ACC112 (cell line): ENCODE results near the gene MYO9B.
"Not testable (repeated sequence)": the region's sequence is repeated elsewhere in the genome, so short reads cannot be mapped to it uniquely, and the experiment has no call there.

Source experiments
- H2AFZ ChIP-seq: fragments of 200-600 bp; sonication (generic); one replicate; pipeline ENCODE4 v1.6.0; 2017; ENCODE audit warnings: antibody characterized with exemption, low read length; ENCODE audit not compliant: unreplicated experiment
- H3K27ac ChIP-seq: fragments of 200-600 bp; sonication (generic); 2 replicates; pipeline ENCODE4 v1.5.1; 2014; ENCODE audit warnings: low read depth, mild to moderate bottlenecking, antibody characterized with exemption, low read length, moderate library complexity
- H3K27me3 ChIP-seq: fragments of 200-600 bp; sonication (generic); 2 replicates; pipeline ENCODE4 v1.6.1; 2014; ENCODE audit warnings: mild to moderate bottlenecking, antibody characterized with exemption, low read length, moderate library complexity, mixed read lengths; ENCODE audit not compliant: insufficient read depth
- H3K36me3 ChIP-seq: fragments of 200-600 bp; sonication (generic); 2 replicates; pipeline ENCODE4 v1.6.1; 2016; ENCODE audit warnings: mild to moderate bottlenecking, antibody characterized with exemption, low read length, moderate library complexity, mixed read lengths; ENCODE audit not compliant: insufficient read depth
- H3K4me1 ChIP-seq: fragments of 200-600 bp; sonication (generic); one replicate; pipeline ENCODE4 v1.6.1; 2016; ENCODE audit warnings: low read length, mixed read lengths; ENCODE audit not compliant: insufficient read depth, unreplicated experiment, control insufficient read depth
- H3K4me3 ChIP-seq: fragments of 200-600 bp; sonication (generic); 2 replicates; pipeline ENCODE4 v1.5.1; 2014; ENCODE audit warnings: mild to moderate bottlenecking, low read depth, low read length
- H3K79me2 ChIP-seq: fragments of 200-600 bp; sonication (generic); one replicate; pipeline ENCODE4 v1.6.0; 2016; ENCODE audit warnings: low read length; ENCODE audit not compliant: control insufficient read depth, unreplicated experiment, insufficient read depth

MYO9B gene

GRCh38 chr19:17105556-17105955 is 30.0 kb downstream of the MYO9B start:
- H3K79me2 ChIP-seq: peaks cover 54% of the 10 kb centered on the region
- no peak overlapping the region for H2AFZ ChIP-seq
- no peak overlapping the region for H3K27ac ChIP-seq
- H3K4me1 ChIP-seq: peaks cover 14% of the 10 kb centered on the region
- no peaks in the 10 kb centered on the region for H3K27me3 ChIP-seq
- H3K4me3 ChIP-seq: no peak overlapping the region
- H3K36me3 ChIP-seq: peaks cover 10% of the 10 kb centered on the region; the same call in 1 of the 2 replicates

- Histone ChIP-seq H3K4me3 (0 out of 2 replicates have a peak overlapping the region, but pooled peaks have one; percentile 53), H3K79me2 (peaks cover 54% of the 10 kb centered on the region), H3K4me1 (peaks cover 14% of the 10 kb centered on the region), H3K27ac (peak overlapping the region; percentile 96)
- not testable (repeated sequence) for H2AFZ ChIP-seq, H3K36me3 ChIP-seq, H3K27me3 ChIP-seq
These were observed 31.4 kb downstream of the MYO9B start for GRCh38 chr19:17106964-17107363.

GRCh38 chr19:17107546-17108452 is 32.2 kb downstream of the MYO9B start:
- H3K27ac ChIP-seq: peak overlapping the region; percentile 96
- peaks cover 57% of the 10 kb centered on the region for H3K79me2 ChIP-seq

GRCh38 chr19:17108453-17108784 is 32.8 kb downstream of the MYO9B start:
- H3K27me3 ChIP-seq: no peaks in the 10 kb centered on the region
- peaks cover 54% of the 10 kb centered on the region for H3K79me2 ChIP-seq

More at GRCh38 chr19:17107546-17108452, 32.2 kb downstream of the MYO9B start:
- H3K4me3 ChIP-seq: peak overlapping the region; percentile 53
- no peaks in the 10 kb centered on the region for H3K27me3 ChIP-seq
- peaks cover 4% of the 10 kb centered on the region; the same call in 1 of the 2 replicates for H3K36me3 ChIP-seq
- peaks cover 14% of the 10 kb centered on the region for H3K4me1 ChIP-seq
- no peak overlapping the region for H2AFZ ChIP-seq

GRCh38 chr19:17109300-17109699 is 33.7 kb downstream of the MYO9B start:
- no peak overlapping the region for H2AFZ ChIP-seq
- no peaks in the 10 kb centered on the region for H3K27me3 ChIP-seq
- peaks cover 14% of the 10 kb centered on the region for H3K4me1 ChIP-seq
- H3K27ac ChIP-seq: peak overlapping the region; percentile 29; the same call in 1 of the 2 replicates
- no peaks in the 10 kb centered on the region for H3K36me3 ChIP-seq
- H3K4me3 ChIP-seq: no peak overlapping the region
- peaks cover 54% of the 10 kb centered on the region for H3K79me2 ChIP-seq

More at GRCh38 chr19:17108453-17108784, 32.8 kb downstream of the MYO9B start:
- Histone ChIP-seq H3K4me1 (peaks cover 14% of the 10 kb centered on the region), H3K36me3 (no peaks in the 10 kb centered on the region), H3K27ac (peak overlapping the region; percentile 96), H2AFZ (no peak overlapping the region), H3K4me3 (no peak overlapping the region)

- no peak overlapping the region for H3K4me3 ChIP-seq
- no peaks in the 10 kb centered on the region for H3K36me3 ChIP-seq
- peaks cover 54% of the 10 kb centered on the region for H3K79me2 ChIP-seq
- H3K27me3 ChIP-seq: no peaks in the 10 kb centered on the region
- H3K4me1 ChIP-seq: peaks cover 14% of the 10 kb centered on the region
- H2AFZ ChIP-seq: no peak overlapping the region
- H3K27ac ChIP-seq: no peak overlapping the region
These were observed 34.5 kb downstream of the MYO9B start for GRCh38 chr19:17109962-17110598.

GRCh38 chr19:17110599-17110966 is 35.0 kb downstream of the MYO9B start:
- no peak overlapping the region for H2AFZ ChIP-seq
- peaks cover 14% of the 10 kb centered on the region for H3K4me1 ChIP-seq
- no peak overlapping the region for H3K27ac ChIP-seq
- no peak overlapping the region for H3K4me3 ChIP-seq
- no peaks in the 10 kb centered on the region for H3K27me3 ChIP-seq
- no peaks in the 10 kb centered on the region for H3K36me3 ChIP-seq
- H3K79me2 ChIP-seq: peaks cover 51% of the 10 kb centered on the region

- Histone ChIP-seq H3K4me3 (no peak overlapping the region), H3K27me3 (no peaks in the 10 kb centered on the region), H3K36me3 (no peaks in the 10 kb centered on the region), H3K4me1 (peaks cover 14% of the 10 kb centered on the region), H3K27ac (no peak overlapping the region), H3K79me2 (peaks cover 53% of the 10 kb centered on the region), H2AFZ (no peak overlapping the region)
These were observed 36.2 kb downstream of the MYO9B start for GRCh38 chr19:17111766-17112165.

GRCh38 chr19:17112271-17112670 is 36.7 kb downstream of the MYO9B start:
- peaks cover 53% of the 10 kb centered on the region for H3K79me2 ChIP-seq
- no peaks in the 10 kb centered on the region for H3K27me3 ChIP-seq
- no peaks in the 10 kb centered on the region for H3K36me3 ChIP-seq
- H3K4me3 ChIP-seq: no peak overlapping the region
- no peak overlapping the region for H3K27ac ChIP-seq
- H3K4me1 ChIP-seq: peaks cover 11% of the 10 kb centered on the region
- no peak overlapping the region for H2AFZ ChIP-seq

GRCh38 chr19:17112700-17113099 is 37.1 kb downstream of the MYO9B start:
- H3K4me3 ChIP-seq: no peak overlapping the region
- no peak overlapping the region for H2AFZ ChIP-seq
- no peaks in the 10 kb centered on the region for H3K27me3 ChIP-seq
- peaks cover 7% of the 10 kb centered on the region for H3K4me1 ChIP-seq
- no peak overlapping the region for H3K27ac ChIP-seq
- no peaks in the 10 kb centered on the region for H3K36me3 ChIP-seq
- H3K79me2 ChIP-seq: peaks cover 49% of the 10 kb centered on the region
